Hepatocyte (in vitro differentiated cells): ENCODE data around the gene TNRC6A.

ENCODE experiments used
- CTCF ChIP-seq: fragments of 200-600 bp; sonication (generic); IDR thresholded peaks from 2 replicates; pipeline ENCODE4 v1.5.1; 2016; ENCODE audit warnings: antibody characterized with exemption, mild to moderate bottlenecking; ENCODE audit not compliant: poor library complexity
- EZH2 ChIP-seq: fragments of 200-600 bp; sonication (generic); IDR thresholded peaks from 2 replicates; pipeline ENCODE4 v1.6.1; 2016; ENCODE audit warnings: antibody characterized with exemption, mild to moderate bottlenecking, borderline replicate concordance
- EZH2phosphoT487 ChIP-seq: fragments of 200-600 bp; sonication (generic); IDR thresholded peaks from one replicate; pipeline ENCODE4 v1.6.1; 2018; ENCODE audit warnings: antibody characterized with exemption, mild to moderate bottlenecking, low read depth, moderate library complexity; ENCODE audit not compliant: unreplicated experiment, severe bottlenecking

DNA sequence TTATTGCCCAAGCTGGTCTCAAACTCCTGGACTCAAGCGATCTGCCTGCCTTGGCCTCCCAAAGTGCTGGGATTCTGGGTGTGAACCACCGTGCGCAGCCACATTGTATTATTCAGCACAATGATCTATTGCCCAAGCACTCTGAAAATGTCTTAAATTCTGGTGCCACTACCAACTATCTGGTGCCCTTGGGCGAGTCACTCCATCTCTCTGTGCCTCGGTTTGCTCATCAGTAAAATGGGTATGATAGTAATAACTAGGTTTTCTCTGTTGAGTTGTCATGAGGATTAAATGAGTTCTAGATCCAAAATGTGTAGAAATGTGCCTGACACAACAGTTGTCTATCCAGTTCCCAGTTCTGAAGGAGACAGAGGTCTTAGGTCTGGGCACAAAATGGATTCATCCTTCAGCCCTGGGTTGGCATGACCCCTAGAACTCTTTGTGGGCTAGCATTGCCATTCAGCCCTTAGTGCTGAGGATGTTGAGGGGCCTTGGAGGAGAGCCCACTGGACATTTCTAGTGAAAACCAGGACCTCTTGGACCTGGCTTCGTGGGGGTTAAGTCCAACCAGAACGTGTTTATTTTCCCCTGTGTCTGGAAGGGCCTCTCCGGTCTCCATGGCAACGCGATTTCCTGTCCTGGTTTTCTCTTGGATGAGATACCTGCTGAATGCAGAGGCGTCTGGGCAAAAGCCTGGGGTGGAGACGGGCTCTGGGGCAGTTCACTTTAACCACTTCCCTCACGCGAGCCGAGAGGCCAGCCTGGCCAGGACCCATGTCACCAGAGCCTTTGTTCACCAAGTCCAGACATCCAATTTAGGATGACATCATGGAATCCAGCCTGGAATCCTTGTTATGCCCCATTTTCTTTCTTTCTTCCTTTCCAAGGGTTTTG, 43.7 kb upstream of the TNRC6A start:
- no peak for TF ChIP-seq EZH2phosphoT487
- no peak for TF ChIP-seq EZH2
- TF ChIP-seq CTCF, result no peak
